NK-92 (cell line): ENCODE data around the gene ISOC2.

Source experiments
- DNase-seq: peaks from one replicate; lab custom pipeline; 2025; ENCODE audit not compliant: unreplicated experiment; lab: John Stamatoyannopoulos, UW

Gene ISOC2

DNA sequence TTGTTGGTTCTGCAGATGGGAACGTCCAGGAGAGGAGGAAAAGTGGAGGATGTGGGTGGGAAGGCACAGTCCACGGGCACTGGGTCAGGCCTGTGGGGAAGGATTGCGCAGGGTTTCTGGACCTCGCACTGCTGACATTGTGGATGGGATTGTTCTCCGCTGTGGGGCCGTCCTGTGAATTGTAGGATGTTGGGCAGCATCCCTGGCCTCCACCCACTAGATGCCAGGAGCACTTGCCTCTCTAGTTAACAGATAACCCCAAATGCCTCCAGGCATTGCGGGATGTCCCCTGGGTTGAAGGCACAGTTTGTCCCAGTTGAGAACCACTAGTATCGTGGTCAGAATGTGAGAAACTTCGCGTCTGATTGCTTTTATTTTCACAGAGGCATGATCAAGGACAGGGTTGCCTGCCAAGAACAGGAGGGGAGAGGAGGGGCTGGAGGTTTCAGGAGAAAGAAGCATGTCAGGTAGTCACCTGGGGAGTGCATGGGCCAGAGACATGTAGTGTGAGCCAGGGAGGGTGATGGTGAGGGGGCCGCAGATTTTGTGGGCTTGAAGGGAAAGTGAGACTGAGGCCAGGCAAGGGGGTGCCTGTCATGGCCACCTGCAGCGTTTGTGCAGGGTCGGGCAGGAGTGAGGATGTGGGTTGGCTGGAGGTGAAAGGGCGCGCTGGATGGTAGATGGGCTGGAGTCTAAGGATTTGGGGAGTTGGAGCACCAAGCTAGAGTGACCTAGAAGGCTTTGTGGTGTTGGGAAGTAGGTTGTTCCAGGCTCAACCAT is 18.2 kb upstream of the ISOC2 start:
- no peak for DNase-seq

- no peak for DNase-seq
Observed at GRCh38 chr19:55479045-55479444, 17.6 kb upstream of the ISOC2 start.

GRCh38 chr19:55478364-55478763 is 16.9 kb upstream of the ISOC2 start:
- DNase-seq, result no peak

DNA sequence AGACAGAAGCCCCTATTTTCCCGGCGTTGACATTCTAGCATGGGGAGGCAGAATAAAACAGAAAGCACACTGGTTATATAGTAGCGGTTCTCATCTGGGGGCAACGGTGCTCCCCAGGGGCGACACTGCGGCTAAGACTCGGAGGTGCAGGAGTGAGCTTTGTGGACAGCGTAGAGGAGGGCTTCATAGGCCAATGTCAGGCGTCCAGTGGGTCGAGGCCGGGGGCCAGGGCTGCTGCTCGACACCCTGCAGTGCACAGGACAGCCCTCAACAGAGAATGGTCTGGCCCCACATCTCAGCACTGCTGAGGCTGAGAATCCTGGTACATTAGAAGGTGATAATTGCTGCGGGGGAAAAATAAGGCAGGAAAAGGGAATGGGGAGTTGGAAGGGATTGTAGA is 16.5 kb upstream of the ISOC2 start:
- DNase-seq, result no peak

- peak; percentile 71 for DNase-seq
Observed at GRCh38 chr19:55476100-55476775, 14.8 kb upstream of the ISOC2 start, which contains the start of gene ZNF628. Gene ZNF628, plus strand, starts transcription at chr19:55476617. Its CDS starts 3,294 bp downstream, at chr19:55479911.

DNA sequence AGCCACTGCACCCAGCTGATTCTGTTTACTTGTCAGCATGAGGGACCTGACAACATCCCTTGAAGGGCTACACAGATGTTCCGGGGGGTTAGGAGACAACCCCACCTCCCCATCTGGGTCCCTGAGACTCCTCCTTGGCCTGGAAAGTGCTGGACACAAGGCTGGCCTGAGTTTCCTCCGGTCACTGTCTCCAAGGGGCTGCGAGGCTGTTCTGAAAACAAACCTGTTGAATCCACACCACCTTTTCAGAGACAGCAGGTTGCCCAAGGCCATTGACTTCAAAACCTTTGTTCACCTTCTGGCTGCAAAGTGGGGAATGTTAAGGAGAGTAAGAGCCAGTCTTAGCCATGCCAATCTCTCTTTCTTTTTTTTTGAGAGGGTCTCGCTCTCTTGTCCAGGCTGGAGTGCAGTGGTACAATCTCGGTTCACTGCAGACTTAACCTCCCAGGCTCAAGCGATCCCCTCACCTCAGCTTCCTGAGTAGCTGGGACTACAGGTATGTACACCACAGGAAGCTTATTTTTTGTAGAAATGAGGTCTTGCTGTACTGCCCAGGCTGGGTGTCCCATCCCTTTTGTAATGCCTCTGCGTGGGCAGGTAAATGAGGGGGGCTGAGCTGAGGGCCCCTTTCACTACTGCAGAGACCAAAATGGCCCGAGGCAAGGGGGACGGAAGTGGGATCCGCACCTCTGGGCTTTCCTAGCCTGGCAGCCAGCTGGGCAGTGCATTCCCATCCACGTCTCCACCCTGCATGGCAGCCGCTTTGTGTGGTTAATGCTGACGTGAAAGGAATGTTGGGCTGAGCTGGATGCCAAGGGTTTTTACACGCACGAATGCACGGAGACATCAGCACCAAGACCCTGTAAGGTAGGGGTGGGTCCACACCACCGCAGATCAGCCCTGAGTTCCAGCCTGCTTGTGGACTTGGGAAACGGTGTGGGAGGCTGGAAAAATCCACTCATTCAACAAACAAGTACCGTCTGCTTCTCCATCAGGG is 13.1 kb upstream of the ISOC2 start:
- no peak for DNase-seq

DNA sequence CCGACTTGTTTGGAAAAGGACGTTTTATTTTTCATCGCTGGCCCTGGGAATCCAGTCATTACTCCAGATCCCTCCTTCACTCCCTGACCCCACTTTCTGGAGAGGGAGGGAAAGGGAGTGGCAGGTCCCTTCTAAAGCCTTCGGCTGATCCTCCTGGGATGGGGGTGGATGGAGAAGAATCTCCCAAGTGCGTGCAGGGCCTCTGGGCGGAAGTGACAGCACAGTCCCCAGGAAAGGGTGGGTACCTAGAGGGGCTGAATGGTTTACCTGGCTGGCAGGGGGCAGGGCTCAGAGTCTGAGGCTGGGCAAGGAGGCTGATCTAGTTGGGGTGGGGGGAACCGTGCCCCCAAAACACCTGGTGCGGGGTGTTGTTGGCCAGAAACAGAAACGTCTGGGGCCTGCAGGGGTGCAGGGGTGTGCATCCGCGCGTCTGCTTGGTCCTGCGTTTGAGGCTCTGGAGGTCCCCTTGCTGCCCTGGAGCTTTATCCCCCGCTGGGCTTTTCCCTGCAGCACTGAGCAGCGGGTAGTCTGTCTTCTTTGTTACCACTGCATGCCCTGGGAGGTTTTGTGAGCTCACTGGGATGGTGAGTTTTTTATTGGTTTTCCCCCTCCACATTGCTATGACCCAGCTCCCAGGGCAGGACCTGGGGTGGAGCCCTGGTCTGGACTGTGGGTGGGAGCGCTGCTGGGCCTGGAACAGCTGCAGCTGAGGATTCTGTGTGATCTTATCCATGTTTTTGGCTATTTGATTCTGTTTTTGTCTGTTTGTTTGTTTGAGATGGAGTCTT is 12.0 kb upstream of the ISOC2 start:
- DNase-seq, result no peak

GRCh38 chr19:55472463-55472862 is 11.0 kb upstream of the ISOC2 start:
- DNase-seq, result no peak

- DNase-seq, result no peak
Observed at GRCh38 chr19:55471266-55471665, 9.8 kb upstream of the ISOC2 start.

- no peak for DNase-seq
Observed at GRCh38 chr19:55468054-55468393, 6.6 kb upstream of the ISOC2 start.

DNA sequence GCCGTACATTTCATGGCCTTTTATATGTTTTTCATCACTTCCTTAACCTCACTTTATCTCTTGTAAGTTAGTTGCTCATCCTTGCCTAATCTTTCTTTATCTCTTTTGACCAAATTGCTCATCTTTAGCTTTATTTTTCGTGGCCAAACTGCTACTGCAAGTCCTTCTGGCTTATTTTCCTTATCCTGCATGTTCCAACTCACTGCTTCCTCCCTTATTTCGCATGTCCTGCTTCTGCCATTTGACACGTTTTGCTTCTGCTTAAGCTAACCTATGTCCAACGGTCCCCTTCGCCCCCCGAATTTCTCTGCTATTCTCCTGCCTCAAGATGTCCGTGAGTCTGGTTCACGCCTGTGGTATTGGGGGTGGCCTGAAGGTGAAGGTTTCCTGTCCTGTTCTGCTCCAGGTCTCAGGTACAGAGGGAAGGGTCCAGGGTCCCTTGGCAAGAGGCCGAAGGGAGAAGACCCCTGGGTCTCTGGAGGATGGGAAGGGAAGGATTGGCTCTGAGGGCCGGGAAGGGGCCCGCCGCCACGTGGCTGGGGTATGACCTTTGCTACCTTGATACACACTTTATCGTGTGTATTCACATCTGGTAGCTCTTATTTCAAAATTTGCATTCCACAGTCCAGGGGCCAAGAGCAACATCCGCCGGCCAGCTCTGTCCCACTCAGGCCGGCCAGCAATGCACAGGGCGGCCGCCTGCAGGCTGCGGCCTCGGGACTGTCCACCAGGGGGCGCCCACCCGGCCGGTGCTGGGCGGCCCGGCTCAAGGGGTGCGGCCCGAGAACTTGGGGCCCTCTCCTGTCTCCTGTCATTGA is 6.0 kb upstream of the ISOC2 start:
- no peak for DNase-seq

DNA sequence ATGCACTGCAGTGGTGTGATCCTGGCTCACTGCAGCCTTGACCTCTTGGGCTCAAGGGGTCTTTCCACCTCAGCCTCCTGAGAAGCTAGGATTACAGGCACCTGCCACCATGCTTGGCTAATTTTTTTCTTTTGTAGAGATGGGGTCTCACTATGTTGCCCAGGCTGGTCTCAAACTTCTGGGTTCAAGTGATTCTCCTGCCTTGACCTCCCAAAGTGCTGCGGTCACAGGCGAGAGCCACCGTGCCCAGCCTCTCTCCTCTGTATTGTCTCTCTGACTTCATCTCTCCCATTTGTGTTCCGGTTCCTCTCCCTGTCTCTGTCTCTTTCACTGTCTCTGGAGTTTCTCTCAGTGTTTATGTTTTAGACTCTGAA is 4.8 kb upstream of the ISOC2 start:
- DNase-seq, result no peak

DNA sequence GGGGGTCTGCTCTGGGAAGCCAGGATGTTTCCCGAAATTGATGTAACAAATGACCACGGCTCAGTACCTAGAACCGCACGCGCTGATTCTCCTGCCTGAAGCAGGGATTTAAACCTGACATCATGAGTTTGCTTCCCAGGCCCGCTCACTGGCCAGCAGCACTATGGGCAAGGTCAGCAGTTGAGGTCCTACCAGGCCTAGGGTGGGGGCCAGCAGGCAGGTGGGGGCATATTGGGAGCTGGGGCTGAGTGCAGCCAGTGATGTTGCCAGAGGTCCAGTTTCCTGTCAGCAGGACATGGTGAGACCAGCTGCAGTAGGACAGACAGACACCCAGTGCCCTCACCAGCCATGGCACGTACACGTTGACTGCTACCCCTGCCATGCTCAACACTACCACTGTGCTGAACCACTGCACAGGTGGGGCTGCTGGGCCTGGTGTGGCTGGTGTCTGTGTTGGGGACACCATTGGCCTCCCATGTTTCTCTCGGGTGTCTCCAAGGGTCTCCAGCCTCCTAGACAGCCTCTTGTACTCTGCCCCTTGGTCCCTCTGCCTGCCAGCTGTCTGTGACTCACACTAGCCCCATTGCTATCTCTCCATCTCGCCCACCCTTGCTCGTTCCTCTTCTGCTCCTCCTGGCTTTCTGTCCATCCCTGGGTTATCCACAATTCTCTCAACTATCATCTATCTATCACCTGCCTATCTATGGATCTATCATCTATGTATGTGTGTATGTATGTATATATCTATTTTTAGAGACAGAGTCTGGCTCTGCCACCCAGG is 4.2 kb upstream of the ISOC2 start:
- no peak for DNase-seq

DNA sequence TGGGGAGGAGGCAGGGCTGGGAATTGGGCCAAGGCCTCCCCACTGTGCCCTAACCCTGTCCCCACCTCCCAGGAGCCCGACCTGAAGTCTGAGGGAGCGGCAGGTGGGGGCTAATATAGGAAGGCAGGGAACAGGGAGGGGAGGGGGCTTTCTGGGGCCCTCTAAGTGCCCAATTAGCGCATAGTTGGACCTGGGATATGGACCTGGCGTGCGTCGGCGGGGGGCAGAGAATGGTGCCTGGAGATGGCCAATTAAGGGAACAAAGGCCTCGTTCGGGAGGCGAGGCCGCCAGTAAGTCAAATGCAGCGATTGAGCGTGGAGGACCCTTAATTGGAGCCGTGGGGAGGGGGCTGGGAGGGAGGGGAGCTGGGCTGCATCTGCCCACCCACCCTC is 3.2 kb upstream of the ISOC2 start, which contains the start of gene C19orf85:
Gene C19orf85 (minus strand): TSS at position 90 of the 393 bp plus-strand sequence. CDS start 197 bp downstream, outside the sequence.
- no peak for DNase-seq

- DNase-seq, result no peak
Observed at GRCh38 chr19:55464039-55464661, 2.7 kb upstream of the ISOC2 start.

- no peak for DNase-seq
Observed at GRCh38 chr19:55463583-55464031, 2.2 kb upstream of the ISOC2 start.

- no peak for DNase-seq
Observed at GRCh38 chr19:55462722-55463121, 1.3 kb upstream of the ISOC2 start.

- no peak for DNase-seq
Observed at GRCh38 chr19:55461974-55462626, 658 bp upstream of the ISOC2 start.
